ENCODE data around the gene PER1. TPM values are rescaled to one million over a fixed set of nuclear protein-coding genes. Genes with fewer than 3 reads are reported as not detected.

The PER1 gene
- total and polyA plus RNA-seq, 2 of the 4 experiments (the other 2 are of a cell fraction): 3.4 to 10.5 TPM

GRCh38 chr17:8108972-8109660 lies 43.1 kb downstream of the PER1 start:
- ATAC-seq (ENCODE audit: low read depth) (no peak), DNase-seq (no peak)
- Histone ChIP-seq H2BK120ac (ENCODE audit: low read depth, low read length) (no peak overlapping the region), H3K36me3 (ENCODE audit: control insufficient read depth, insufficient read depth, low read length) (no peaks in the 10 kb centered on the region), H3K9me1 (ENCODE audit: insufficient read depth, low read length) (no peaks in the 10 kb centered on the region), H3K23ac (ENCODE audit: low read depth, low read length) (no peak overlapping the region), H3K4me2 (ENCODE audit: low read depth, low read length) (no peak overlapping the region), H3K18ac (ENCODE audit: low read depth, low read length) (no peak overlapping the region), H4K8ac (ENCODE audit: low read depth in 2 of 2, low read length in 2 of 2) (no peak overlapping the region), H2BK15ac (ENCODE audit: low read depth, low read length) (no peak overlapping the region), H4K5ac (ENCODE audit: low read depth, low read length) (no peak overlapping the region), H3K27ac (ENCODE audit: insufficient read depth, low read length) (no peak overlapping the region), H3K56ac (ENCODE audit: extremely low read depth, insufficient read depth, low read length) (no peak overlapping the region), H3K27me3 (ENCODE audit: control insufficient read depth, insufficient read depth, low read length) (peaks cover 64% of the 10 kb centered on the region), H3K9me3 (ENCODE audit: control insufficient read depth, insufficient read depth, low read length) (no peaks in the 10 kb centered on the region), H3K4ac (ENCODE audit: low read depth, low read length) (no peak overlapping the region), H3K79me1 (ENCODE audit: low read depth in 1 of 2, low read length in 2 of 2) (no peaks in the 10 kb centered on the region), H2AK9ac (replicated peaks; ENCODE audit: low read depth, low read length, poor library complexity) (no peak overlapping the region), H4K91ac (ENCODE audit: insufficient read depth, low read depth, low read length) (no peak overlapping the region), H2BK5ac (ENCODE audit: low read depth, low read length, poor library complexity, severe bottlenecking) (no peak overlapping the region), H2BK20ac (ENCODE audit: low read depth, low read length) (no peak overlapping the region), H4K20me1 (ENCODE audit: insufficient read depth, low read length) (no peaks in the 10 kb centered on the region), H2AK5ac (ENCODE audit: low read depth, low read length) (no peak overlapping the region), H3K9ac (ENCODE audit: low read depth, low read length) (no peak overlapping the region), H3K4me3 (ENCODE audit: insufficient read depth, low read depth, low read length) (no peak overlapping the region), H3K14ac (replicated peaks; ENCODE audit: low read depth, low read length) (no peak overlapping the region), H2AFZ (replicated peaks; ENCODE audit: low read length, poor library complexity) (peak overlapping the region; percentile 51), H3K4me1 (ENCODE audit: control insufficient read depth, insufficient read depth, low read length) (peaks cover 2% of the 10 kb centered on the region; the same call in 1 of the 2 replicates)
- intact Hi-C loops (cut with micrococcal nuclease) (no loop called here), dilution Hi-C loops (cut with HindIII; ENCODE audit: low sequenced_read_pairs, unreplicated experiment) (loop anchor here (25.0 kb wide), 1 partner anchor 128 kb away; the partner anchor contains the start of genes CTC1 and PFAS), in situ Hi-C loops (cut with MboI; ENCODE audit: low sequenced_read_pairs) (no loop called here)
- ChIA-PET CTCF (no interaction called here), POLR2A (ENCODE audit: unreplicated experiment) (no interaction called here)
- WGBS, 2 experiments (ENCODE audit: extremely low coverage in 2 of 2, insufficient read length in 1 of 2): 75% methylated on average over 12 of the region's 33 CpGs; no CpG with 5 or more reads in 1 of the 2 experiments
- no peak for TF ChIP-seq MAZ (IDR thresholded peaks at IDR 0.05; ENCODE audit: borderline replicate concordance, low read depth, low read length)
- TF ChIP-seq BHLHE40 (IDR thresholded peaks at IDR 0.05; ENCODE audit: low read depth, low read length): no peak
- no peak for TF ChIP-seq SMC3 (IDR thresholded peaks at IDR 0.05; ENCODE audit: low read depth, low read length)
- no peak for TF ChIP-seq ELK1 (IDR thresholded peaks at IDR 0.05; ENCODE audit: borderline replicate concordance, low read depth, low read length)
- no peak for TF ChIP-seq MAFK (IDR thresholded peaks at IDR 0.05; ENCODE audit: low read depth, low read length)
- no peak for TF ChIP-seq USF2 (IDR thresholded peaks at IDR 0.05; ENCODE audit: low read depth, low read length)
- no peak for TF ChIP-seq FOS (IDR thresholded peaks at IDR 0.05; ENCODE audit: low read depth, low read length)
- no peak for TF ChIP-seq RFX5 (IDR thresholded peaks at IDR 0.05; ENCODE audit: low read depth, low read length)
- TF ChIP-seq CTCF (conservative IDR thresholded peaks at IDR 0.05; ENCODE audit: low read depth, low read length): no peak
- no peak for TF ChIP-seq POLR2A (IDR thresholded peaks at IDR 0.05; ENCODE audit: low read depth, low read length)
- no peak for TF ChIP-seq CEBPB (IDR thresholded peaks at IDR 0.05; ENCODE audit: low read depth, low read length)
- no peak for TF ChIP-seq NFE2L2 (IDR thresholded peaks at IDR 0.05; ENCODE audit: low read depth, low read length)
- TF ChIP-seq CHD1 (IDR thresholded peaks at IDR 0.05; ENCODE audit: low read depth, low read length): no peak
- no peak for TF ChIP-seq RAD21 (IDR thresholded peaks at IDR 0.05; ENCODE audit: low read length)
- no peak for TF ChIP-seq MXI1 (IDR thresholded peaks at IDR 0.05; ENCODE audit: borderline replicate concordance, low read depth, low read length)
- no peak for TF ChIP-seq RCOR1 (IDR thresholded peaks at IDR 0.05; ENCODE audit: insufficient replicate concordance, low read length)
- no TSS peak for BruUV-seq (replicated peaks)

Measured in IMR-90 (cell line).